Measurements from ENCODE around the gene C4orf50.
"Not testable (repeated sequence)": the region's sequence is repeated elsewhere in the genome, so short reads cannot be mapped to it uniquely, and the experiment has no call there.

C4orf50 gene

DNA sequence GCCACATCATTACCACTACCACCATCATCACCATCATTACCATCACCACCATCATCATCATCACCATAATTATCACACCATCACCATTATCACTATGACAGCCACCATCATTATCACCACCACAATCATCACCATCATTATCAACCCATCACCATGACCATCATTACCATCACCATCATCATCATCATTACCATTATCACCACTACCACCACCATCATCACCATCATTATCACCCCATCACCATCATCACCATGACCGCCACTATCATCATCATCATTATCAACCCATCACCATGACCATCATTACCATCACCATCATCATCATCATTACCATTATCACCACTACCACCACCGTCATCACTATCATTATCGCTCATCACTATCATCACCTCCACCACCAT, 161.9 kb downstream of the C4orf50 start:
- DNase-seq (ENCODE audit: low read depth): not testable (repeated sequence)

GRCh38 chr4:5854929-5855328, 163.3 kb downstream of the C4orf50 start:
- DNase-seq (ENCODE audit: low read depth): no peak

- no peak for DNase-seq (ENCODE audit: low read depth)
These were observed 165.6 kb downstream of the C4orf50 start for GRCh38 chr4:5852523-5853202.

GRCh38 chr4:5851637-5852301, 166.5 kb downstream of the C4orf50 start:
- DNase-seq (ENCODE audit: low read depth): no peak
